ENCODE measurements around the gene CWH43. TPM values are rescaled to one million over a fixed set of nuclear protein-coding genes. Genes with fewer than 3 reads are reported as not detected.

CWH43 gene
- total and polyA plus RNA-seq, 5 donors from 2014 or later, result not detected

DNA sequence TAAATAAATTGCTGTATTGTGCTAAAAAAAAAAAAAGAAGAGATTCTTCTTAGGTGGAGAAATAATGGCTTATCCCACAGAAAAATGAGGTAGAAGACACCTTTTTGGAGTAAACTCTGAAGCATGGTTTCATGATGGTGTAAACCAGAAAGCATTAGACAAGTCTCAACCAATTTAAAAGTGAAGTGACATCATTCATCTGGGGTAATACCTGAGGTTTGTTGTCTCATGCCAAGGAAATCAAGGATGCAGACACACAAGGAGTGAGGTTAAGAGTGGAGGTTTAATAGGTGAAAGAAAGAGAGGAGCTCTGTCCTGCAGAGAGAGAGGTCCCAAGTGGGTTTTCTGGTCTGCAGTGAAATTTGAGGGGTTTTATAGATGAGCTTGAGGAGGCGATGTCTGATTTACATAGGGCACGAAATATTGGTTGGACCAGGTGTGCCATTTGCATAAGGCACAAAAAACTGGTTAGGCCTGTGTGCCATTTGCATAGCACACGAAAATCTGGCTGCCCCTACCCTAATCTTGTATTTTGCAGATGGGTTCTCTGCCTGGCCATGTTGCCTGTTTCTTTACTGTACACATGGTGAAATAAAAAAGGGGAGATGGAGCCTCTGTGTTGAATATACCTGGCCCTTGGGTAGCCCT, 25.0 kb upstream of the CWH43 start:
- Mint-ChIP-seq H3K4me1 (no peaks in the 10 kb centered on the region), H3K36me3 (no peaks in the 10 kb centered on the region), H3K9me3 (no peaks in the 10 kb centered on the region), H3K27me3 (peaks cover 22% of the 10 kb centered on the region), H3K4me3 (no peak overlapping the region), H3K27ac (no peak overlapping the region)
- ATAC-seq (ENCODE audit: low read depth in 2 of 2), result no peak
- Histone ChIP-seq H3K27ac (ENCODE audit: insufficient read depth, low read length, poor library complexity, severe bottlenecking) (no peak overlapping the region), H3K4me3 (ENCODE audit: low read depth, low read length) (no peak overlapping the region), H3K27me3 (ENCODE audit: control insufficient read depth, insufficient read depth, low read length) (peaks cover 11% of the 10 kb centered on the region), H3K4me1 (ENCODE audit: control insufficient read depth, insufficient read depth, low read length, poor library complexity, severe bottlenecking) (no peaks in the 10 kb centered on the region), H3K36me3 (ENCODE audit: control insufficient read depth, insufficient read depth, low read length) (no peaks in the 10 kb centered on the region), H3K9me3 (ENCODE audit: control insufficient read depth in 2 of 2, low read length in 2 of 2) (no peaks in the 10 kb centered on the region)
- DNase-seq, result no peak

DNA sequence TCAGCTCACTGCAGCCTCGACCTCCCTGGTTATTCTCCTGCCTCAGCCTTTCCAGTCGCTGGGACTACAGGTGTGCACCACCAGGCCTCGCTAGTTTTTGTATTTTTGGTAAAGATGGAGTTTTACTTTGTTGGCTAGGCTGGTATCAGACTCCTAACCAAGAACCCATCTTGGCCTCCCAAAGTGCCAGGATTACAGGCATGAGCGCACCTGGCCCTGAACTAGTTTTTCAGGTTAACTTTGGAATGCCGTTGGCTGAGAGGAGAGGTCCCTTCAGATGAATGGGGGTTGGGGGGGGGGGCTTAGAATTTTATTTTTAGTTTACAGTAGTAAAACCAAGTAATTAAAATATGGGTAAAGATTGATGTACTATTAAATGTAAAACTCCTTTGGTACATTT, 23.4 kb upstream of the CWH43 start:
- no peak overlapping the region for H3K4me3 Mint-ChIP-seq
- DNase-seq (no peak), ATAC-seq (ENCODE audit: low read depth in 2 of 2) (no peak)
- no peaks in the 10 kb centered on the region for H3K36me3 ChIP-seq (ENCODE audit: control insufficient read depth, insufficient read depth, low read length)
- H3K4me1 ChIP-seq (ENCODE audit: control insufficient read depth, insufficient read depth, low read length, poor library complexity, severe bottlenecking), result no peaks in the 10 kb centered on the region
- no peaks in the 10 kb centered on the region for H3K9me3 ChIP-seq (ENCODE audit: control insufficient read depth in 2 of 2, low read length in 2 of 2)
- H3K27me3 Mint-ChIP-seq, result peaks cover 21% of the 10 kb centered on the region
- no peak overlapping the region for H3K4me3 ChIP-seq (ENCODE audit: low read depth, low read length)
- no peaks in the 10 kb centered on the region for H3K36me3 Mint-ChIP-seq
- no peaks in the 10 kb centered on the region for H3K4me1 Mint-ChIP-seq
- H3K27ac Mint-ChIP-seq, result no peak overlapping the region
- peaks cover 8% of the 10 kb centered on the region for H3K27me3 ChIP-seq (ENCODE audit: control insufficient read depth, insufficient read depth, low read length)
- H3K9me3 Mint-ChIP-seq, result no peaks in the 10 kb centered on the region
- H3K27ac ChIP-seq (ENCODE audit: insufficient read depth, low read length, poor library complexity, severe bottlenecking), result no peak overlapping the region

DNA sequence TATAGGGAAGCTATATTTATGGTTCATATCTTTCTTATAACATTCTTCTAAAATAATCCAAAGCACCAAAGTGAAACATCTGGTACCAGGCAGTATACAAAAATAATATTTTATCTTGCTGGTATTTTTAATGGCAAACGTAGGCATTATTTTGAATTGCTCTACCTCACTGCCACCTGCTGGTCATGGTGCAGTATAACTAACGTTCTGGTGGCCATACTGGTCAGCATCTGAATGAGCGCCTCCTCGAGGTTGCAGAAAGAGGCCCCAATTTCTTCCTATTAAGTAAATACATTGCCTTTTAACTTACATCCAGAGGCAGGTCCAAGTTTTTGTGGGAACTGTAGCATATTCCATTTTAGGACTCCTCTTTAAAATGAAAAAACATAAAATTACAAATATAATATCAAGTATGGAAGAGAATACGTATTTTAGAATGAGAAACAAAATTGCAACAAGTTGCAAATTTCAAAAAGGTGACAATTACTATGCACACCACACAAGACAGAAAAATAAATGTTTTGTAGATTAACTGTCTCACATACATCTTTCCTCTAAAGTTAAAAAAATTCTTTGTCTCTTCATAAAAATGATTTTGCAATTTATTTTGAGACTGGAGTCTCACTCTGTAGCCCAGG, 22.9 kb upstream of the CWH43 start:
- peak; percentile 91 to 94 for ATAC-seq (ENCODE audit: low read depth in 2 of 2)
- Histone ChIP-seq H3K9me3 (ENCODE audit: control insufficient read depth in 2 of 2, low read length in 2 of 2) (no peaks in the 10 kb centered on the region), H3K27me3 (ENCODE audit: control insufficient read depth, insufficient read depth, low read length) (peaks cover 5% of the 10 kb centered on the region), H3K4me3 (ENCODE audit: low read depth, low read length) (no peak overlapping the region), H3K36me3 (ENCODE audit: control insufficient read depth, insufficient read depth, low read length) (no peaks in the 10 kb centered on the region), H3K27ac (ENCODE audit: insufficient read depth, low read length, poor library complexity, severe bottlenecking) (no peak overlapping the region), H3K4me1 (ENCODE audit: control insufficient read depth, insufficient read depth, low read length, poor library complexity, severe bottlenecking) (no peaks in the 10 kb centered on the region)
- Mint-ChIP-seq H3K27me3 (peaks cover 16% of the 10 kb centered on the region), H3K4me1 (no peaks in the 10 kb centered on the region), H3K27ac (no peak overlapping the region), H3K4me3 (no peak overlapping the region), H3K9me3 (no peaks in the 10 kb centered on the region), H3K36me3 (no peaks in the 10 kb centered on the region)
- peak; percentile 62 to 87 (median 78) for DNase-seq

DNA sequence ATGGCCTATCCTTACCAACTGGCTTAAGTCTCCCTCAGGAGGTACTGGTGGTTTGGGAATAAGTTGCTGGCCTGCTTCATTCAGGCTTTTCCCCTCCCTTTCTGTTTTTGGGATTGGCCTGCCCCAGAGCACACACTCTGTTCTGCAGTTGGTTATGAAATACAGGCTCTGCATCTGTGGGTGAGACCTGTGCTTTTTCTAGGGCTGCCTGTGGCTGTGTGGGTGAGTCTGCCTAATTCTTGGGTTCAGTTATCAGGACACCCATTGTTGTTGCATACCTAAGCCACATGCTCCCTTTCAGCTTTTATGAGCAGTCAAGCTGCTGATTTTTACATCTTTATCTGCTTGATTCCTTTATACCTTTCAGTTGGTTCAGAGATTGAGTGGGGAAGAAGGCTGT, 19.0 kb upstream of the CWH43 start:
- no peaks in the 10 kb centered on the region for H3K4me1 Mint-ChIP-seq
- DNase-seq (no peak), ATAC-seq (ENCODE audit: low read depth in 2 of 2) (no peak)
- H3K4me3 ChIP-seq (ENCODE audit: low read depth, low read length), result no peak overlapping the region
- H3K4me1 ChIP-seq (ENCODE audit: control insufficient read depth, insufficient read depth, low read length, poor library complexity, severe bottlenecking), result no peaks in the 10 kb centered on the region
- H3K36me3 Mint-ChIP-seq, result no peaks in the 10 kb centered on the region
- H3K9me3 Mint-ChIP-seq, result no peaks in the 10 kb centered on the region
- no peak overlapping the region for H3K27ac ChIP-seq (ENCODE audit: insufficient read depth, low read length, poor library complexity, severe bottlenecking)
- no peaks in the 10 kb centered on the region for H3K9me3 ChIP-seq (ENCODE audit: control insufficient read depth in 2 of 2, low read length in 2 of 2)
- peaks cover 1% of the 10 kb centered on the region for H3K27me3 ChIP-seq (ENCODE audit: control insufficient read depth, insufficient read depth, low read length)
- H3K36me3 ChIP-seq (ENCODE audit: control insufficient read depth, insufficient read depth, low read length), result no peaks in the 10 kb centered on the region
- H3K27ac Mint-ChIP-seq, result no peak overlapping the region
- H3K27me3 Mint-ChIP-seq, result peaks cover 8% of the 10 kb centered on the region
- H3K4me3 Mint-ChIP-seq, result no peak overlapping the region

DNA sequence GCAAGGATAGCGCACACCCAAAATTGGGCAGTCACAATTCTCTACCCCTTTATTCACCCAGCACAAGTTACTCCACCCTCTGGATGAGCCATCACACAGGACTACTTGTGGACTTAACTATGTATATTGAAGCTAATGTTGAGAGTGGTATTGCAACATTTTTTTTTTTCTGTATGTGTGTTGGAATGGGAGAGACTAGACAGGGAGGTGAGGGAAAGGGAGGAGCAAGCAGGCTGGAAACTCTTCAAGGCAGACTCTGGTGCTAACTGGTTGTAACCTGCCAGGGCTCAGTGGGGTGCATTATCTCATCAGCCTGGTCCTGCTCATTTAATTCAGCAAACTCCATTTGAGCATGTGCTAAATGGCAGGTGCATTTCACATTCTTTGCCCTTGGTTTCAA, 18.4 kb upstream of the CWH43 start:
- DNase-seq (no peak), ATAC-seq (ENCODE audit: low read depth in 2 of 2) (no peak)
- Mint-ChIP-seq H3K9me3 (no peaks in the 10 kb centered on the region), H3K27ac (no peak overlapping the region), H3K4me3 (no peak overlapping the region), H3K4me1 (no peaks in the 10 kb centered on the region), H3K36me3 (no peaks in the 10 kb centered on the region), H3K27me3 (peaks cover 8% of the 10 kb centered on the region)
- H3K36me3 ChIP-seq (ENCODE audit: control insufficient read depth, insufficient read depth, low read length), result no peaks in the 10 kb centered on the region
- peaks cover 1% of the 10 kb centered on the region for H3K27me3 ChIP-seq (ENCODE audit: control insufficient read depth, insufficient read depth, low read length)
- H3K4me3 ChIP-seq (ENCODE audit: low read depth, low read length), result no peak overlapping the region
- H3K4me1 ChIP-seq (ENCODE audit: control insufficient read depth, insufficient read depth, low read length, poor library complexity, severe bottlenecking), result no peaks in the 10 kb centered on the region
- no peaks in the 10 kb centered on the region for H3K9me3 ChIP-seq (ENCODE audit: control insufficient read depth in 2 of 2, low read length in 2 of 2)
- no peak overlapping the region for H3K27ac ChIP-seq (ENCODE audit: insufficient read depth, low read length, poor library complexity, severe bottlenecking)

DNA sequence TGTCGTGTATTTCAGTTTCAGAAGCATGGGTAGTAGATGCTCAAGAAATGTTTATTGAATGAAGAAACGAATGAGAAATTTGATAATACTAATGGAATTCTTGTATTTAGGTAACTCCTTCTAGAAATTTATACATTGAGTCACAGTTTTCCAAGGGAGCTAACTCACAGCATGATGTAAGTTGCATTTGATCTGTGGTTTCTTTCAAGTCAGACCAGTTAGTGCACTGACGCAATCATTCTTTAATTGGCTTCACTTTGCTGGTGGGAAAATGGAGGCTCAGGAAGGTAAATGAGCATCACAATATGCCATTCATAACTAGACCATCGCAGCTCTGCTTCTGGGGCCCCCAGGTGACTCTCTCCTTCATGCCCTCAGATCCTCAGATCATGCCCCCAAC, 17.3 kb upstream of the CWH43 start:
- Mint-ChIP-seq H3K27ac (no peak overlapping the region), H3K36me3 (no peaks in the 10 kb centered on the region), H3K4me3 (no peak overlapping the region), H3K9me3 (no peaks in the 10 kb centered on the region), H3K27me3 (no peaks in the 10 kb centered on the region), H3K4me1 (no peaks in the 10 kb centered on the region)
- Histone ChIP-seq H3K36me3 (ENCODE audit: control insufficient read depth, insufficient read depth, low read length) (no peaks in the 10 kb centered on the region), H3K27ac (ENCODE audit: insufficient read depth, low read length, poor library complexity, severe bottlenecking) (no peak overlapping the region), H3K4me1 (ENCODE audit: control insufficient read depth, insufficient read depth, low read length, poor library complexity, severe bottlenecking) (no peaks in the 10 kb centered on the region), H3K9me3 (ENCODE audit: control insufficient read depth in 2 of 2, low read length in 2 of 2) (no peaks in the 10 kb centered on the region), H3K4me3 (ENCODE audit: low read depth, low read length) (no peak overlapping the region), H3K27me3 (ENCODE audit: control insufficient read depth, insufficient read depth, low read length) (peaks cover 1% of the 10 kb centered on the region)
- no peak for ATAC-seq (ENCODE audit: low read depth in 2 of 2)
- DNase-seq, result no peak

DNA sequence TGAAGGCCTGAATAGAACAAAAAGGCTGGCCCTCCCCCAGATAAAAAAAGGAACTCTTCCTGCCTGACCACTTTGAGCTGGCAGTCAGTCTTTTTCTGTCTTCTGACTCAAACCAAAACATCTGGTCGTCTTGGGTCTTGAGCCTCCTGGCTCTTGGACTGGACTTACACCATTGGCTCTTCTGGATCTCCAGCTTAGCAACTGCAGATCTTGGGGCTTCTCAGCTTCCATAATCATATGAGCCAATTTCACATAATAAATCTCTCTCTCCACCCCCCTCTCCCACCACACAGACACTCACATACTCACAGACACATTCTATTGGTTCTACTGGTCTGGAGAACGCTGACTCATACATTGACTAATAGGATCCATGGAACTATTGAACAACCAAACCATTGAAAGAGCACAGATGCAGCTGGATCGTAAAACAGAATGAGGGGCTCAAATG, 15.6 kb upstream of the CWH43 start:
- H3K27me3 ChIP-seq (ENCODE audit: control insufficient read depth, insufficient read depth, low read length), result peaks cover 4% of the 10 kb centered on the region
- Mint-ChIP-seq H3K27me3 (peaks cover 3% of the 10 kb centered on the region), H3K4me1 (no peaks in the 10 kb centered on the region), H3K27ac (no peak overlapping the region), H3K36me3 (no peaks in the 10 kb centered on the region), H3K9me3 (no peaks in the 10 kb centered on the region), H3K4me3 (no peak overlapping the region)
- DNase-seq (no peak), ATAC-seq (ENCODE audit: low read depth in 2 of 2) (no peak)
- no peak overlapping the region for H3K4me3 ChIP-seq (ENCODE audit: low read depth, low read length)
- H3K27ac ChIP-seq (ENCODE audit: insufficient read depth, low read length, poor library complexity, severe bottlenecking), result no peak overlapping the region
- no peaks in the 10 kb centered on the region for H3K36me3 ChIP-seq (ENCODE audit: control insufficient read depth, insufficient read depth, low read length)
- no peaks in the 10 kb centered on the region for H3K4me1 ChIP-seq (ENCODE audit: control insufficient read depth, insufficient read depth, low read length, poor library complexity, severe bottlenecking)
- no peaks in the 10 kb centered on the region for H3K9me3 ChIP-seq (ENCODE audit: control insufficient read depth in 2 of 2, low read length in 2 of 2)
